Mammary epithelial cell (primary cell): ENCODE measurements around the gene HMBS.

ENCODE experiments used
- CTCF ChIP-seq, 2 donors: IDR thresholded peaks in 1 of 2; conservative IDR thresholded peaks in 1 of 2; 2 replicates each; pipeline ENCODE4 v1.5.1; 2011 to 2012; ENCODE audit warnings: inconsistent platforms in 2 of 2, low read length in 2 of 2, mild to moderate bottlenecking in 2 of 2, control low read depth in 1 of 2, low read depth in 1 of 2; ENCODE audit not compliant: insufficient read depth in 1 of 2; ENCODE audit errors: extremely low read depth in 1 of 2
- EZH2 ChIP-seq: IDR thresholded peaks from 2 replicates; pipeline ENCODE4 v1.6.1; 2012; ENCODE audit warnings: low read length, inconsistent platforms, borderline replicate concordance

GRCh38 chr11:119111361-119111925 lies 26.8 kb downstream of the HMBS start:
- no peak for TF ChIP-seq CTCF (conservative IDR thresholded peaks at IDR 0.05 in 1 of 2, IDR thresholded peaks at IDR 0.05 in 1 of 2; ENCODE audit: extremely low read depth in 1 of 2, insufficient read depth in 1 of 2, low read depth in 1 of 2, low read length in 2 of 2)
- no peak for TF ChIP-seq EZH2
